AG09309 (cell line): ENCODE measurements around the gene PCNX1.

Source experiments
- DNase-seq: peaks from one replicate; pipeline ENCODE4 v3.0.0-alpha.2; 2010; ENCODE audit warnings: low read depth
- H3K4me3 ChIP-seq: 2 replicates; pipeline ENCODE4 v1.5.1; 2011; ENCODE audit warnings: mild to moderate bottlenecking, low read depth, low read length, moderate library complexity; ENCODE audit not compliant: control insufficient read depth
- TF ChIP-seq, protein P1 (sequence below): IDR thresholded peaks from 2 replicates; pipeline ENCODE4 v1.5.1; 2011; ENCODE audit warnings: mild to moderate bottlenecking, low read depth, low read length, inconsistent platforms; ENCODE audit not compliant: insufficient read depth, control insufficient read depth; ENCODE audit errors: missing control alignments

The PCNX1 gene

DNA sequence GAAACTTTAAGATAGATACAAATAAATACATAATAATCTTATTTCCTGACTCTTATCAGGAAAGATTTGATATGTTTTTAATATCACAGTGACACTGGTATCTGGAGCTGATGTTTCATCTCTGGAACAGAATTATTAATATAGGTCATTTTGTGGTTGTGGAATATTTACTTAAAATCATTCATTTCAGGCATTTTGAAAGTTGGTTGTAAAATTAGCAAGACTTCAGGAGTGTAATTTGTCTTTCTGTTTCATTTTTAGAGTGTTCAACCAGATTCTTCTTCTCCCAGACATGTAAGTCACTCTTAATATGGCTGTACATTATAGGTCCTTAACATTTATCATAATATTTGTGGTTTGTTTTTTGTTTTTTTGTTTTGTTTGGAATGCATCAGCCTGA, 115.7 kb downstream of the PCNX1 start:
- no peak for DNase-seq
- H3K4me3 ChIP-seq, result no peak overlapping the region
- TF ChIP-seq, protein P1, sequence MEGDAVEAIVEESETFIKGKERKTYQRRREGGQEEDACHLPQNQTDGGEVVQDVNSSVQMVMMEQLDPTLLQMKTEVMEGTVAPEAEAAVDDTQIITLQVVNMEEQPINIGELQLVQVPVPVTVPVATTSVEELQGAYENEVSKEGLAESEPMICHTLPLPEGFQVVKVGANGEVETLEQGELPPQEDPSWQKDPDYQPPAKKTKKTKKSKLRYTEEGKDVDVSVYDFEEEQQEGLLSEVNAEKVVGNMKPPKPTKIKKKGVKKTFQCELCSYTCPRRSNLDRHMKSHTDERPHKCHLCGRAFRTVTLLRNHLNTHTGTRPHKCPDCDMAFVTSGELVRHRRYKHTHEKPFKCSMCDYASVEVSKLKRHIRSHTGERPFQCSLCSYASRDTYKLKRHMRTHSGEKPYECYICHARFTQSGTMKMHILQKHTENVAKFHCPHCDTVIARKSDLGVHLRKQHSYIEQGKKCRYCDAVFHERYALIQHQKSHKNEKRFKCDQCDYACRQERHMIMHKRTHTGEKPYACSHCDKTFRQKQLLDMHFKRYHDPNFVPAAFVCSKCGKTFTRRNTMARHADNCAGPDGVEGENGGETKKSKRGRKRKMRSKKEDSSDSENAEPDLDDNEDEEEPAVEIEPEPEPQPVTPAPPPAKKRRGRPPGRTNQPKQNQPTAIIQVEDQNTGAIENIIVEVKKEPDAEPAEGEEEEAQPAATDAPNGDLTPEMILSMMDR, result no peak

DNA sequence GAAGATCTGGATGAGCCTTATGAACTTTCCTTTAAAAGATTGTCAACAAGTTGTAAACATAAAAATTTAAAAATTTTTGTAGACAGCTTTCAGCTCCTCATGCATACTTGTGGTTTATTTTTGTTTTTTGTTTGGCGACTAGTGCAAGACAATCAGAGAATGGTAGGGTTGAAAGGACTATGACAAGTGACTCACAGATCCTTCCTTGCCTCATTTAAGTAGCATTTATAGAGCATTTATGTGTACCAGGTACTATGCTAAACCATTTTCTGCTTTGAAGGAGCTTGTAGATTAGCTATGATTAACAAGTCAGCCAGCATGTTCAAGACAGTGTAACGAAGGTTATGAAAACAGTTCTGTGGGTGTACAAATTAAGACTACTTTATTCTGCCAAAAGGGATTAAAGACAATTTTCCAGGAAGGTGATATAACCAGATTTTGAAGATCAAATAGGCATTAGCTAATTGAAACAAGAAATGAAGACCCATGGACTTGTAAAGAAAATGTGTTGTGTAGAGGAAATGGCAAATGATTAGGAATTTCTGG, 122.0 kb downstream of the PCNX1 start:
- no peak for DNase-seq
- TF ChIP-seq, protein P1, result no peak
- H3K4me3 ChIP-seq, result no peak overlapping the region

DNA sequence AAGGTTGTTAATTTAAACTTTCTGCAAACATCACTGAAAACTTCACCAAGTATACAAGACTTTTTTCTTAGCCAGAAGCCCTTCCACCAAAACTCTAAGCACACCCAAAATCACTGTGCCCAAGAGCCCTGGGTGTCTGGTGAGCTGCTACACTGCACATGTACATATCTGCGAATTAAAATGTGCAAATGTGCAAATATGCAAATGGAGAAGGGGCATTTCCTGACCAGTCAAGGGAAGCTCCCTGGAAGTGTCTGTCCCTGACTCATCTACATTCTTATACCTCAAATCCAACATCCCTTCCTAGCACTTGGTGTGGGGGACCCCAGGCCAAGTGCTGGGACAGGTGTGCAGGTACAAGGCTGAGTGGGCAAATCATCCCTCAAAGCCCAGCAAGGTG, 123.7 kb downstream of the PCNX1 start:
- no peak for DNase-seq
- H3K4me3 ChIP-seq, result no peak overlapping the region
- TF ChIP-seq, protein P1, result no peak

DNA sequence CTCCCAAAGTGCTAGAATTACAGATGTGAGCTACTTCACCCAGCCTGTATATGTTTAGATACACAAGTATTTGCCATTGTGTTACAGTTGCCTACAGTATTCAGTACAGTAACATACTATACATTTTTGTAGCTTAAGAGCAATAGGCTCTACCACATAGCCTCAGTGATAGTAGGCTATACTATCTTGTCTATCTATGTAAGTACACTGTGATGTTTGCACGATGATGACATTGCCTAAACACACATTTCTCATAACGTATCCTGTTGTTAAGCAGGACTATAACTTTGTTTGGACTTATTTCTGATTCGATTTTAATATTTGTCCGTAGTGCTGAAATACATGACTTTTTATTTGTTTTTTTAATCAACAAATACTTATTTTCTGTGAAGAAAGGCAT, 129.2 kb downstream of the PCNX1 start:
- TF ChIP-seq, protein P1, result no peak
- no peak for DNase-seq
- H3K4me3 ChIP-seq, result no peak overlapping the region

DNA sequence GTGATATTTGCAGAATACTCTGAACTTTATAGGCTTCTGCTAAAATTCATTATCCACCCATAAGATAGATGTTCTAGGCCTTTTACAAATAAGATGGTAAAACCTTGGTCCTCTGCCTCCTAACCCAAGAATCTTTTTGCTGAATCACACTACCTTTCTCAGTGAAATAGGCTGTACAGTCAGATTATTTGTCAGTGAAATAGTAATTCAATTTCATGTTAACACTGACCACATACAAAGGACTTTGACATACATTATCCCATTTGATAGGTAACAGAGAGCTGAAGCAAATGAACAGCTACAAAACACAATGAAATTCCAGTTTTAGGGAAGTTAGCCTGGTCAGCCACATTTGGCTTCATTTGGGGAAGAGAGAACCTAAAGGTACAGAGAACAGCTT, 141.1 kb downstream of the PCNX1 start:
- DNase-seq, result no peak
- TF ChIP-seq, protein P1, result no peak
- no peak overlapping the region for H3K4me3 ChIP-seq

DNA sequence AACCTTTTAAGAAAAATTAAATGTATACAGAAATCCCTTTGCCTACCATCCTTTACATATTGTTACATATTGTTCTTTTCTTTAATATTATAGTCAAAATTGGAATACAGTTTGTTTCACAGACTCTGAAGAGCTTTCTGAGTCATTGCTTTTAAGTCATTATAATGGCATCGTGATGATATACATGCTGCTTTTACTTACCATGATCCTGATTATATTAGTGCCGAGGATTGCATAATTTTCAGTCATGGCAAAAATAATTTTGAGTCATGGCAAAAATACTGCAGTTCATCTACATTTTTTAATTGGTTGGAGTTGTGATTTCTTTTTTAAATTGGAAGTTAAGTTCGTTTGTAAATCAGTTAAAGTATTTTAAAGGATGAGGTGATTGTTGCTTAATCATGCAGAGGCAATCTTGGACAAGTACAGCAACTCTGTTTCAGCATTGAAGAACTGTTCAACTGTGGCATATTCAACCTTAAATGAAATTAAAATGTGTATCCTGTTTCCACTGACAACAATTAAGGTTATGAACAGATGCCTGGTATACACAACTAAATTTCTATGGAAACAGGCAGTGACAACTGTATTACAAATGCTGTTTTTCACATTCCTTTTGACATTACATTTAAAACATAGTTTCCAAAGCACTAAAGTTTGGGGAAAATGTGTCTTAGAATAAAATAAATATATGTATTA, 142.3 kb downstream of the PCNX1 start:
- no peak overlapping the region for H3K4me3 ChIP-seq
- DNase-seq, result no peak
- TF ChIP-seq, protein P1, result no peak
